ENCODE results near the gene AQR. TPM values are rescaled to one million over a fixed set of nuclear protein-coding genes. Genes with fewer than 3 reads are reported as not detected.

The AQR gene
- polyA plus RNA-seq, 1 of the 3 experiments (the other 2 are of a cell fraction), result 11.6 TPM

GRCh38 chr15:34941185-34941698 lies 28.3 kb downstream of the AQR start:
- H4K20me1 ChIP-seq (ENCODE audit: insufficient read depth), result peaks cover 3% of the 10 kb centered on the region; the same call in 1 of the 2 replicates
- H3K79me2 ChIP-seq (ENCODE audit: insufficient read depth), result no peaks in the 10 kb centered on the region
- no peak overlapping the region for H3K4me2 ChIP-seq
- TF ChIP-seq, protein P1, sequence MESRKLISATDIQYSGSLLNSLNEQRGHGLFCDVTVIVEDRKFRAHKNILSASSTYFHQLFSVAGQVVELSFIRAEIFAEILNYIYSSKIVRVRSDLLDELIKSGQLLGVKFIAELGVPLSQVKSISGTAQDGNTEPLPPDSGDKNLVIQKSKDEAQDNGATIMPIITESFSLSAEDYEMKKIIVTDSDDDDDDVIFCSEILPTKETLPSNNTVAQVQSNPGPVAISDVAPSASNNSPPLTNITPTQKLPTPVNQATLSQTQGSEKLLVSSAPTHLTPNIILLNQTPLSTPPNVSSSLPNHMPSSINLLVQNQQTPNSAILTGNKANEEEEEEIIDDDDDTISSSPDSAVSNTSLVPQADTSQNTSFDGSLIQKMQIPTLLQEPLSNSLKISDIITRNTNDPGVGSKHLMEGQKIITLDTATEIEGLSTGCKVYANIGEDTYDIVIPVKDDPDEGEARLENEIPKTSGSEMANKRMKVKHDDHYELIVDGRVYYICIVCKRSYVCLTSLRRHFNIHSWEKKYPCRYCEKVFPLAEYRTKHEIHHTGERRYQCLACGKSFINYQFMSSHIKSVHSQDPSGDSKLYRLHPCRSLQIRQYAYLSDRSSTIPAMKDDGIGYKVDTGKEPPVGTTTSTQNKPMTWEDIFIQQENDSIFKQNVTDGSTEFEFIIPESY (IDR thresholded peaks at IDR 0.05; ENCODE audit: borderline replicate concordance, low read depth), result no peak
- TF ChIP-seq, protein P2, sequence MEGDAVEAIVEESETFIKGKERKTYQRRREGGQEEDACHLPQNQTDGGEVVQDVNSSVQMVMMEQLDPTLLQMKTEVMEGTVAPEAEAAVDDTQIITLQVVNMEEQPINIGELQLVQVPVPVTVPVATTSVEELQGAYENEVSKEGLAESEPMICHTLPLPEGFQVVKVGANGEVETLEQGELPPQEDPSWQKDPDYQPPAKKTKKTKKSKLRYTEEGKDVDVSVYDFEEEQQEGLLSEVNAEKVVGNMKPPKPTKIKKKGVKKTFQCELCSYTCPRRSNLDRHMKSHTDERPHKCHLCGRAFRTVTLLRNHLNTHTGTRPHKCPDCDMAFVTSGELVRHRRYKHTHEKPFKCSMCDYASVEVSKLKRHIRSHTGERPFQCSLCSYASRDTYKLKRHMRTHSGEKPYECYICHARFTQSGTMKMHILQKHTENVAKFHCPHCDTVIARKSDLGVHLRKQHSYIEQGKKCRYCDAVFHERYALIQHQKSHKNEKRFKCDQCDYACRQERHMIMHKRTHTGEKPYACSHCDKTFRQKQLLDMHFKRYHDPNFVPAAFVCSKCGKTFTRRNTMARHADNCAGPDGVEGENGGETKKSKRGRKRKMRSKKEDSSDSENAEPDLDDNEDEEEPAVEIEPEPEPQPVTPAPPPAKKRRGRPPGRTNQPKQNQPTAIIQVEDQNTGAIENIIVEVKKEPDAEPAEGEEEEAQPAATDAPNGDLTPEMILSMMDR (IDR thresholded peaks at IDR 0.05), result no peak
- TF ChIP-seq REST (IDR thresholded peaks at IDR 0.05; ENCODE audit: low read depth, low read length) (no peak), EP300 (IDR thresholded peaks at IDR 0.05; ENCODE audit: borderline replicate concordance in 1 of 2, low read depth in 1 of 2, low read length in 1 of 2) (no peak), TEAD4 (IDR thresholded peaks at IDR 0.05; ENCODE audit: borderline replicate concordance, insufficient read depth) (no peak)
- no peak overlapping the region for H3K4me3 ChIP-seq (ENCODE audit: low read depth in 2 of 2, low read length in 1 of 2)
- H3K27ac ChIP-seq (ENCODE audit: low read depth in 2 of 2, low read length in 1 of 2), result no peak overlapping the region
- no peaks in the 10 kb centered on the region for H3K9me2 ChIP-seq
- DNase-seq, result no peak
- 90% methylated on average over 2 of the region's 2 CpGs for WGBS (ENCODE audit: low lambda C conversion rate)
- peaks cover 11% of the 10 kb centered on the region for H3F3A ChIP-seq (replicated peaks; ENCODE audit: insufficient read depth)
- H3K9me3 ChIP-seq, result no peaks in the 10 kb centered on the region
- H3K27me3 ChIP-seq (ENCODE audit: insufficient read depth), result no peaks in the 10 kb centered on the region
- no peaks in the 10 kb centered on the region for H3K4me1 ChIP-seq (ENCODE audit: control insufficient read depth in 1 of 2, insufficient read depth in 2 of 2, low read depth in 1 of 2, low read length in 1 of 2)
- H2AFZ ChIP-seq (ENCODE audit: low read depth), result no peak overlapping the region
- no peak overlapping the region for H3K9ac ChIP-seq
- ChIA-PET POLR2A (no interaction called here), CTCF (interaction anchor here (4.0 kb wide), 1 partner anchor 29 kb away, joined by 13 read pairs; the partner anchor contains the start of gene AQR)
- H3K36me3 ChIP-seq (replicated peaks in 1 of 2; ENCODE audit: control insufficient read depth in 1 of 2, insufficient read depth in 2 of 2, low read length in 1 of 2), result peaks cover 57 to 67% of the 10 kb centered on the region in 2 experiments

DNA sequence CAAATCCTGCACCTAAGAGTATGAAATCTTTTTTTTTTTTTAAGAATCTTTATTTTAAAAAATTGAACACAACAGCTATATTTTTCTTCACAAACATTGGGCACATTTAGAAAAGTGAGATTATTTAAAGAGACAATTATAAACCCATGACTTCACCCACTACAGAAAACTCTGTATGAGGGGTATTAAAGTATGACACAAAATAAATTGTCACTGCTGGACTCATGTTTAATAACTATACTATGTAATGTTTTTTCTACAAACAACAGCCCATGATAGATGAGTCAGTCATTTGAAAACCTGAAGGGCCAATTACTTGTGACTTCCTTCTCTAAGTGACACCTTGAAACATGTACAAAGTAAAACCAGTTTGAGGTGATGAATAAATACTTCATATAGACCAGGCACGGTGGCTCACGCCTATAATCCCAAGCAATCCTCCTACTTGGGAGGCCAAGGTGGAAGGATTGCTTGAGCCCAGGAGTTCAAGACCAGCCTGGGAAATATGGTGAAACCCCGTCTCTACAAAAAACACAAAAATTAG lies 36.0 kb downstream of the AQR start:
- 91% methylated on average over 3 of the region's 3 CpGs for WGBS (ENCODE audit: low lambda C conversion rate)
- H3K9me2 ChIP-seq, result no peaks in the 10 kb centered on the region
- TF ChIP-seq ELF1 (IDR thresholded peaks at IDR 0.05) (no peak), FOSL2 (IDR thresholded peaks at IDR 0.05; ENCODE audit: borderline replicate concordance, low read depth) (no peak), GATA2 (CRISPR knock-in tag; IDR thresholded peaks at IDR 0.05) (no peak), TCF12 (IDR thresholded peaks at IDR 0.05) (no peak), NRF1 (IDR thresholded peaks at IDR 0.05; ENCODE audit: low read depth, low read length) (no peak), EP300 (IDR thresholded peaks at IDR 0.05; ENCODE audit: borderline replicate concordance in 1 of 2, low read depth in 1 of 2, low read length in 1 of 2) (no peak), TEAD4 (IDR thresholded peaks at IDR 0.05; ENCODE audit: borderline replicate concordance, insufficient read depth) (no peak), IRF3 (IDR thresholded peaks at IDR 0.05; ENCODE audit: low read depth, low read length) (no peak), PBX3 (IDR thresholded peaks at IDR 0.05) (no peak), RXRA (IDR thresholded peaks at IDR 0.05; ENCODE audit: borderline replicate concordance, low read depth) (no peak)
- TF ChIP-seq, protein P1 (IDR thresholded peaks at IDR 0.05; ENCODE audit: borderline replicate concordance, low read depth), result no peak

More for the DNA sequence above, 36.0 kb downstream of the AQR start:
- H3K4me2 ChIP-seq, result no peak overlapping the region
- H3K36me3 ChIP-seq (replicated peaks in 1 of 2; ENCODE audit: control insufficient read depth in 1 of 2, insufficient read depth in 2 of 2, low read length in 1 of 2), result peaks cover 57 to 66% of the 10 kb centered on the region in 2 experiments
- ChIA-PET POLR2A (no interaction called here), CTCF (no interaction called here)
- H2AFZ ChIP-seq (ENCODE audit: low read depth), result no peak overlapping the region
- H3K27ac ChIP-seq (ENCODE audit: low read depth in 2 of 2, low read length in 1 of 2), result no peak overlapping the region
- H3K79me2 ChIP-seq (ENCODE audit: insufficient read depth), result no peaks in the 10 kb centered on the region
- peaks cover 11% of the 10 kb centered on the region for H3F3A ChIP-seq (replicated peaks; ENCODE audit: insufficient read depth)
- no peaks in the 10 kb centered on the region for H4K20me1 ChIP-seq (ENCODE audit: insufficient read depth)
- no peak for DNase-seq
- no peaks in the 10 kb centered on the region for H3K27me3 ChIP-seq (ENCODE audit: insufficient read depth)
- H3K4me1 ChIP-seq (ENCODE audit: control insufficient read depth in 1 of 2, insufficient read depth in 2 of 2, low read depth in 1 of 2, low read length in 1 of 2), result no peaks in the 10 kb centered on the region
- H3K4me3 ChIP-seq (ENCODE audit: low read depth in 2 of 2, low read length in 1 of 2), result no peak overlapping the region
- no peaks in the 10 kb centered on the region for H3K9me3 ChIP-seq
- no peak overlapping the region for H3K9ac ChIP-seq
